HUES48 (cell line): ENCODE results near the gene PGAP2.
A peak's percentile ranks its signal among the peaks of the same experiment; 100 is the strongest.
"Not testable (repeated sequence)": the region's sequence is repeated elsewhere in the genome, so short reads cannot be mapped to it uniquely, and the experiment has no call there.

Experiments
- H3K27ac ChIP-seq: one replicate; pipeline ENCODE4 v1.7.0; 2013; ENCODE audit warnings: low read depth, low read length, inconsistent platforms
- H3K27me3 ChIP-seq: 2 replicates; pipeline ENCODE4 v1.6.1; 2013; ENCODE audit warnings: mild to moderate bottlenecking, low read length; ENCODE audit not compliant: control insufficient read depth, insufficient read depth
- H3K36me3 ChIP-seq: 2 replicates; pipeline ENCODE4 v1.6.1; 2013; ENCODE audit warnings: low read length; ENCODE audit not compliant: control insufficient read depth, insufficient read depth
- H3K4me1 ChIP-seq: 2 replicates; pipeline ENCODE4 v1.6.1; 2013; ENCODE audit warnings: mild to moderate bottlenecking, low read length; ENCODE audit not compliant: control insufficient read depth, insufficient read depth
- H3K4me3 ChIP-seq: 2 replicates; pipeline ENCODE4 v1.5.1; 2013; ENCODE audit warnings: mild to moderate bottlenecking, low read depth, low read length
- H3K9ac ChIP-seq: 2 replicates; pipeline ENCODE4 v1.6.1; 2013; ENCODE audit warnings: mild to moderate bottlenecking, low read depth, low read length, moderate library complexity
- H3K9me3 ChIP-seq: 2 replicates; pipeline ENCODE4 v1.6.1; 2013; ENCODE audit warnings: low read length; ENCODE audit not compliant: control insufficient read depth, insufficient read depth

The PGAP2 gene

GRCh38 chr11:3807909-3808860 lies at the start of gene PGAP2:
TSS of gene PGAP2 (plus strand) at chr11:3808560. CDS start at chr11:3811260, 2,700 bp downstream.
- Histone ChIP-seq H3K4me3 (peak within 1 kb of the TSS; percentile 84), H3K27ac (peak within 1 kb of the TSS; percentile 78), H3K9me3 (no peaks in the 10 kb centered on the region), H3K9ac (peak within 1 kb of the TSS; percentile 64), H3K4me1 (peaks cover 2% of the 10 kb centered on the region), H3K36me3 (no peaks in the 10 kb centered on the region; the same call in 1 of the 2 replicates), H3K27me3 (no peaks in the 10 kb centered on the region)

DNA sequence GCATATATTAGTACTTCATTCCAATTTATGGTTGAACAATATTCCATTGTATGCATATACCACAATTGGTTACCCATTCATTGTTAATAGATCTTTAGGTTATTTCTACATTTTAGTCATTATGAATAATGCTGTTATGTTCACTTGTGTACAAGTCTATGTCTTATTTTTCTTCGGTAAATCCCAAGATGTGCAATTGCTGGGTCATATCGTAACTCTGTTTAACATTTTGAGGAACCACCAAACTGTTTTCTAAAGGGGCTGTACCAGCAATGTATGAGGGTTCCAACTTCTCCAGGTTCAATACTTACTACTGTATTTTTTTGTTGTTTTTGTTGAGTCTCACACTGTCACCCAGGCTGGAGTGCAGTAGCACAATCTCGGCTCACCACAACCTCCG lies 44.1 kb upstream of the PGAP2 start:
- Histone ChIP-seq H3K27ac (no peak overlapping the region), H3K4me3 (no peak overlapping the region), H3K9me3 (no peaks in the 10 kb centered on the region), H3K27me3 (no peaks in the 10 kb centered on the region), H3K4me1 (no peaks in the 10 kb centered on the region), H3K36me3 (peaks cover 99% of the 10 kb centered on the region), H3K9ac (no peak overlapping the region)

DNA sequence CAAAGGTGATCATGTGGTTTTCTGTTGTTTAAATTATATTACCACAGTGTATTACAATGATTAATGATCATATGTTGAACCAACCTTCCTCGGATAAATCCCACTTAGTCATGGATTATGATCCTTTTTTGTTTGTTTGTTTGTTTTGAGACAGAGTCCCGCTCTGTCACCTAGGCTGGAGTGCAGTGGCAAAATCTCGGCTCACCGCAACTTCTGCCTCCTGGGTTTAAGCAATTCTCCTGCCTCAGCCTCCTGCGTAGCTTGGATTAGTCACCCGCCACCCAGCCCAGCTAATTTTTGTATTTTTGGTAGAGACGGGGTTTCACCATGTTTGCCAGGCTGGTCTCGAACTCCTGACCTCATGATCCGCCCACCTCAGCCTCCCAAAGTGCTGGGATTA lies 41.5 kb upstream of the PGAP2 start:
- peaks cover 100% of the 10 kb centered on the region for H3K36me3 ChIP-seq
- H3K4me3 ChIP-seq, H3K27ac ChIP-seq, H3K27me3 ChIP-seq, H3K9me3 ChIP-seq, H3K4me1 ChIP-seq, H3K9ac ChIP-seq: not testable (repeated sequence)

DNA sequence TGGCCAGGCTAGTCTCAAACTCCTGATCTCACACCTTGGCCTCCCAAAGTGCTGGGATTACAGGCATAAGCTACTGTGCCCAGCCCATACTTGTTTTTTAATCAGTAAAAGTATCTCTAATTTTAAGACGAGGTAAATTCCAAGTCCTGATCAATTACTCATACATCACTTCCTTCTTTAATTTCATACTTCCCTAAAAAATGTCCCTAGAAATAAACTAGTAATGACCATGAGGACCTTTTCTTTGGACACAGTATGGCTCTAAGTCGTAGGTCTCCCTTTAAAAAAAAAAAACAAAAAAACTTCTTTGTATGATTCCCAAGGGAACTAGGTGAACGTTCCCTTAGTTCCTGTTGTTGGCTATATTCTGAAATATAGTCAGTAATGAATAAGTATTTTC lies 40.8 kb upstream of the PGAP2 start:
- H3K9ac ChIP-seq = no peak overlapping the region
- no peak overlapping the region for H3K4me3 ChIP-seq
- no peak overlapping the region for H3K27ac ChIP-seq
- H3K9me3 ChIP-seq = no peaks in the 10 kb centered on the region
- H3K36me3 ChIP-seq = peaks cover 100% of the 10 kb centered on the region
- no peaks in the 10 kb centered on the region for H3K27me3 ChIP-seq
- no peaks in the 10 kb centered on the region for H3K4me1 ChIP-seq

DNA sequence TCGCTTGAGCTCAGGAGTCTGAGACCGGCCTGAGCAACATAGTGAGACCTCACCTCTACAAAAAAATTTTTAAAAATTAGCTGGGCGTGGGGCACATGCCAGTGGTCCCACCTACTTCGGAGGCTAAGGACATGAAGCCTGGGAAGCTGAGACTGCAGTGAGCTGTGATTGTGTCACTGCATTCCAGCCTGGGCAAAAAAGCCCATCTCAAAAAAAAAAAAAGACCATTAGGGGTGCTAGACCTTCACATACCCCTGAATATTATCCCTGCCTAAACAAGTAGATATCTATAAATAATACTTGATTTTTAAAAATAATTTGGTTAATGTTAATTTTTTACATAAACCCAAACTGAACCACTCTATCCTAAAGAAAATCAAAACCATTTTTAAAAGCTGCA lies 35.2 kb upstream of the PGAP2 start:
- Histone ChIP-seq H3K9me3 (no peaks in the 10 kb centered on the region), H3K4me1 (no peaks in the 10 kb centered on the region), H3K9ac (no peak overlapping the region), H3K4me3 (no peak overlapping the region), H3K36me3 (peaks cover 91% of the 10 kb centered on the region), H3K27me3 (no peaks in the 10 kb centered on the region), H3K27ac (no peak overlapping the region)

DNA sequence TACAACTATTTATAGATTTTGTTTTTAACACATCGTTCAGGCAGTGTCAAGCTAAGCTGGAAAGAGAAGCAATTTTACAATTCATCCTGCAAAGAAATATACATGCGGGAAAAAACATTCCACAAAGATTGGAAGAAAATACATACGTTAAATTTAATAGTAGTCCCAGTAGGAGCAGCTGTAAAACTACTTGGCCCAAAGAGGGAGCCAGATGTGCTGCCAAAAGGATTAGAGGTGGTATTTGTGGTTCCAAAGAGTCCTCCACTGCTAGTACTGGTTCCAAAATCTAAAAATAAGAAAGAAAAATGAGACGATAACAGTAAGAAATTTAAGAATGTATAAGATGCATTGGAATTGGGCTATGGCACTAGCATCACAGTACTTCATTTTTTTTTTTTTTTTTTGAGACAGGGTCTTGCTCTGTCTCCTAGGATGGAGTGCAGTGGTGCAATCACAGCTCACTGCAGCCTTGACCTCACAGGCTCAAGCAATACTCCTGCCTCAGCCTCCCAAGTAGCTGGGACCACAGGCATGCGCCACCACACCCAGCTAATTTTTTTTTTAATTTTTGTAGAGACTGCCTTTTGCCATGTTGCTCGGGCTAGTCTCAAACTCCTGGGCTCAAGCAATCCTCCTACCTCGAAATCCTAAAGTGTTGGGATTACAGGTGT lies 32.5 kb upstream of the PGAP2 start:
- Histone ChIP-seq H3K4me1 (no peaks in the 10 kb centered on the region), H3K9ac (no peak overlapping the region), H3K27ac (no peak overlapping the region), H3K9me3 (no peaks in the 10 kb centered on the region), H3K4me3 (no peak overlapping the region), H3K27me3 (no peaks in the 10 kb centered on the region), H3K36me3 (peaks cover 89% of the 10 kb centered on the region)

DNA sequence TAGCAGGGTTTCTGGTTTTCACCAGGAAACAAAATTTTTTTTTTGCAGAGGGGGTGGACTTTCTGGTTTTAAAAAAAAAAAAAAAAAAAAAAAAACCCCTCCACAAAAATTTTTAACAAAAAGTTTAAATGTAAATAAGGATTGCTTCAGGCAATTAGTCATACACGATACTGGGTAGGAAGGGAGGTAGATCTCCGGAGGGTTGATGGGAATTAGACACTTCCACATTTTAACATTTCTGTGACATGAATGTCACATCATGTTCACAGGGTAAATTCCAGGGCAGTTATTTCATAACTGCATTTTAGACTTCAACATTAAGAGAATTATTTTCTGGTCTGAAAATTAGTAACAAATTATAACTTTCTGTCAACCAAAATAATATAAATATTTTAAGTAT lies 26.9 kb upstream of the PGAP2 start:
- H3K4me1 ChIP-seq = no peaks in the 10 kb centered on the region
- H3K27me3 ChIP-seq = no peaks in the 10 kb centered on the region
- no peak overlapping the region for H3K27ac ChIP-seq
- H3K36me3 ChIP-seq = peaks cover 68% of the 10 kb centered on the region
- H3K9ac ChIP-seq = no peak overlapping the region
- no peak overlapping the region for H3K4me3 ChIP-seq
- no peaks in the 10 kb centered on the region for H3K9me3 ChIP-seq

DNA sequence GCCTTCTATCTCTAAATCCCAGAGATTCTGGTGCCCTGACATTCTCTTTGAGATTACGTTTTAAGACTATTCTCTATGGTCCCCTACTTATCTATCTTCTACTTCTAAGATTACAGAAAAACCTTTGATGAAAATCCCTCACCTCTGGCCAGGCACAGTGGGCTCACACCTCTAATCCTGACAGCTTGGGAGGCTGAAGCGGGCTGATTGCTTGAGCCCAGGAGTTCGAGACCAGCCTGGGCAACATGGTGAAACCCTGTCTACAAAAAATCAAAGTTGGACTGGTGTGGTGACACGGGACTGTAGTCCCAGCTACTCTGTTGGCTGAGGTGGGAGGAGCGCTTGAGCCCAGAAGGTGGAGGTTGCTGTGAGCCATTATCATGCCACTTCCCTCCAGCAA lies 25.4 kb upstream of the PGAP2 start:
- no peaks in the 10 kb centered on the region for H3K27me3 ChIP-seq
- no peak overlapping the region for H3K9ac ChIP-seq
- H3K27ac ChIP-seq = no peak overlapping the region
- H3K4me3 ChIP-seq = no peak overlapping the region
- H3K4me1 ChIP-seq = no peaks in the 10 kb centered on the region
- no peaks in the 10 kb centered on the region for H3K9me3 ChIP-seq
- H3K36me3 ChIP-seq = peaks cover 59% of the 10 kb centered on the region

DNA sequence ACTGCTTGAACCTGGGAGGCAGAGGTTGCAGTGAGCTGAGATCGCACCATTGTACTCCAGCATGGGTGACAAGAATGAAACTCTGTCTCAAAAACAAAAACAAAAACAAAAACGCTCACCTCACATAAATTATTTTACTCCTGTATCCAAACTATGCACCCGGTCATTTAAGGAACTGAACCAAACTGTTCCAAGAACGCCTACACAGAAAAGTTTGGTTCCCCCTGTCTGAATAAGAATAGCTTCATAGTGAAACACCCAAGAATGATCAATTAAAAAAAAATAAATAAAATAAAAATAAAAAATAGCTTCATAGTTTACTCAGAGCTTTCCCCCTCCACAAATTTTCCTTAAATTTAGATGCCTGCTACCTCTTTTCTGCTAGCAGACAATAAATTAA lies 24.7 kb upstream of the PGAP2 start:
- Histone ChIP-seq H3K4me3 (no peak overlapping the region), H3K9ac (no peak overlapping the region), H3K4me1 (no peaks in the 10 kb centered on the region), H3K36me3 (peaks cover 52% of the 10 kb centered on the region), H3K9me3 (no peaks in the 10 kb centered on the region), H3K27ac (no peak overlapping the region), H3K27me3 (no peaks in the 10 kb centered on the region)

DNA sequence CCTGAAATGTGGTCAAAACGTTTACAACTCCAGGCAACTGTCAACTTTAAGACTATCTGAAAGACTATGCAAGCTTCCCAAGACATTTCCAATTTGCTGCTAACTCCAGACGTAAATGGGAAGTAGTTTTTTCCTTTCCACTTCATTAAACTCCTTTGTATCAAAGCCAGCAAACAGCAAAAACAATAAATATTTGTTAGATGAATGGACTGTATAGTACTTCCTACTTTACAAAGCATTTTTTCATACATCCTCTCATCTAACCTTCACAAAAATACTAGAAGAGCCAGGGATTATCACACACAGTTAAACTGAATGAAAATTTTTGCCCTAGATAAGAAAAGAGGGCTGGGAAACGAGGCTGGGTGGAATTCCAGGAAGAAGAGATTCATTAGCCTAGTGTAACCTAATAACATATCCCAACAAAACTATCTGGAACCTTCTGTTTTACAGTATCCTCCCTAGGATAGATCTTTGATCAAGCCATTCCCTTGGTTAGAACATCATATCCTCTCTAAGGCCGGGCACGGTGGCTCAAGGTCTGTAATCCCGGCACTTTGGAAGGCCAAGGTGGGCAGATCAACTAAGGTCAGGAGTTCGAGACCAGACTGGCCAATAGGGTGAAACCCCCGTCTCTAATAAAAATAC lies 21.5 kb upstream of the PGAP2 start:
- Histone ChIP-seq H3K9ac (no peak overlapping the region), H3K36me3 (peaks cover 31% of the 10 kb centered on the region), H3K27ac (no peak overlapping the region), H3K9me3 (no peaks in the 10 kb centered on the region), H3K27me3 (no peaks in the 10 kb centered on the region), H3K4me1 (no peaks in the 10 kb centered on the region), H3K4me3 (no peak overlapping the region)

GRCh38 chr11:3794387-3794786 lies 14.0 kb upstream of the PGAP2 start:
- H3K36me3 ChIP-seq = peaks cover 43% of the 10 kb centered on the region
- H3K27me3 ChIP-seq, H3K4me3 ChIP-seq, H3K9ac ChIP-seq, H3K4me1 ChIP-seq, H3K27ac ChIP-seq, H3K9me3 ChIP-seq: not testable (repeated sequence)
